Measurements from ENCODE around the gene BAK1. TPM values are rescaled to one million over a fixed set of nuclear protein-coding genes. Genes with fewer than 3 reads are reported as not detected.
A peak's percentile ranks its signal among the peaks of the same experiment; 100 is the strongest.

Gene BAK1
- polyA plus RNA-seq, 1 donor from 2014 or later, result 15.4 TPM

DNA sequence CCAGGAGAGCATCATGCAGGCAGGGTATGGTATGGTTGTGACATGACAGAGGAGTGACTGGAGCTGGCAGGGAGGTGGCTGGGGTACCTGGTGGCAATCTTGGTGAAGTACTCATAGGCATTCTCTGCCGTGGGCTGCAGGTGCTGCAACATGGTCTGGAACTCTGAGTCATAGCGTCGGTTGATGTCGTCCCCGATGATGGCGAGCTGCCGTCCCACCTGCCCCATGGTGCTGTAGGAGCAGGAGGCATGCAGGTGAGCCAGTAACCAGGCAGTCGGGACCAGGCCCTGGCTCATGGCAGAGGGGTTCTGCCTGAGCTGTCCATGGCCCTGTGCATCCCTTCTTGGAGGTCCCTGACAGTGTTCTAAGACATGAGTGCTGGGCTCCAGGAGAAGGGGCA is 4.9 kb downstream of the BAK1 start:
- Histone ChIP-seq H4K20me1 (ENCODE audit: insufficient read depth) (no peaks in the 10 kb centered on the region), H3K4me3 (ENCODE audit: low read length) (no peak overlapping the region), H3F3A (ENCODE audit: insufficient read depth, low read length, poor library complexity, severe bottlenecking) (no peaks in the 10 kb centered on the region), H3K27me3 (ENCODE audit: insufficient read depth, low read depth, low read length) (no peaks in the 10 kb centered on the region), H3K9ac (ENCODE audit: low read length) (no peak overlapping the region), H3K9me2 (ENCODE audit: insufficient read depth, low read length) (no peaks in the 10 kb centered on the region), H2AFZ (ENCODE audit: low read depth, low read length) (no peak overlapping the region), H3K4me2 (ENCODE audit: low read length) (no peak overlapping the region), H3K27ac (ENCODE audit: low read length) (no peak overlapping the region), H3K36me3 (ENCODE audit: insufficient read depth, low read length) (no peaks in the 10 kb centered on the region), H3K79me2 (replicated peaks; ENCODE audit: insufficient read depth, low read length) (peaks cover 15% of the 10 kb centered on the region), H3K9me3 (ENCODE audit: low read length) (no peaks in the 10 kb centered on the region)
- TF ChIP-seq EZH2 (IDR thresholded peaks at IDR 0.05; ENCODE audit: borderline replicate concordance, insufficient read depth, low read length, poor library complexity, severe bottlenecking) (no peak), CTCF (IDR thresholded peaks at IDR 0.05; ENCODE audit: poor library complexity, severe bottlenecking) (no peak), EP300 (conservative IDR thresholded peaks at IDR 0.05; ENCODE audit: poor library complexity, severe bottlenecking) (no peak), SMC3 (conservative IDR thresholded peaks at IDR 0.05; ENCODE audit: poor library complexity) (no peak), RAD21 (conservative IDR thresholded peaks at IDR 0.05) (no peak), TAF1 (IDR thresholded peaks at IDR 0.05; ENCODE audit: low read depth) (no peak), POLR2AphosphoS5 (IDR thresholded peaks at IDR 0.05) (no peak), MXI1 (conservative IDR thresholded peaks at IDR 0.05; ENCODE audit: poor library complexity, severe bottlenecking) (no peak)
- TF ChIP-seq, protein P1, sequence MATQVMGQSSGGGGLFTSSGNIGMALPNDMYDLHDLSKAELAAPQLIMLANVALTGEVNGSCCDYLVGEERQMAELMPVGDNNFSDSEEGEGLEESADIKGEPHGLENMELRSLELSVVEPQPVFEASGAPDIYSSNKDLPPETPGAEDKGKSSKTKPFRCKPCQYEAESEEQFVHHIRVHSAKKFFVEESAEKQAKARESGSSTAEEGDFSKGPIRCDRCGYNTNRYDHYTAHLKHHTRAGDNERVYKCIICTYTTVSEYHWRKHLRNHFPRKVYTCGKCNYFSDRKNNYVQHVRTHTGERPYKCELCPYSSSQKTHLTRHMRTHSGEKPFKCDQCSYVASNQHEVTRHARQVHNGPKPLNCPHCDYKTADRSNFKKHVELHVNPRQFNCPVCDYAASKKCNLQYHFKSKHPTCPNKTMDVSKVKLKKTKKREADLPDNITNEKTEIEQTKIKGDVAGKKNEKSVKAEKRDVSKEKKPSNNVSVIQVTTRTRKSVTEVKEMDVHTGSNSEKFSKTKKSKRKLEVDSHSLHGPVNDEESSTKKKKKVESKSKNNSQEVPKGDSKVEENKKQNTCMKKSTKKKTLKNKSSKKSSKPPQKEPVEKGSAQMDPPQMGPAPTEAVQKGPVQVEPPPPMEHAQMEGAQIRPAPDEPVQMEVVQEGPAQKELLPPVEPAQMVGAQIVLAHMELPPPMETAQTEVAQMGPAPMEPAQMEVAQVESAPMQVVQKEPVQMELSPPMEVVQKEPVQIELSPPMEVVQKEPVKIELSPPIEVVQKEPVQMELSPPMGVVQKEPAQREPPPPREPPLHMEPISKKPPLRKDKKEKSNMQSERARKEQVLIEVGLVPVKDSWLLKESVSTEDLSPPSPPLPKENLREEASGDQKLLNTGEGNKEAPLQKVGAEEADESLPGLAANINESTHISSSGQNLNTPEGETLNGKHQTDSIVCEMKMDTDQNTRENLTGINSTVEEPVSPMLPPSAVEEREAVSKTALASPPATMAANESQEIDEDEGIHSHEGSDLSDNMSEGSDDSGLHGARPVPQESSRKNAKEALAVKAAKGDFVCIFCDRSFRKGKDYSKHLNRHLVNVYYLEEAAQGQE (IDR thresholded peaks at IDR 0.05; ENCODE audit: borderline replicate concordance), result no peak

DNA sequence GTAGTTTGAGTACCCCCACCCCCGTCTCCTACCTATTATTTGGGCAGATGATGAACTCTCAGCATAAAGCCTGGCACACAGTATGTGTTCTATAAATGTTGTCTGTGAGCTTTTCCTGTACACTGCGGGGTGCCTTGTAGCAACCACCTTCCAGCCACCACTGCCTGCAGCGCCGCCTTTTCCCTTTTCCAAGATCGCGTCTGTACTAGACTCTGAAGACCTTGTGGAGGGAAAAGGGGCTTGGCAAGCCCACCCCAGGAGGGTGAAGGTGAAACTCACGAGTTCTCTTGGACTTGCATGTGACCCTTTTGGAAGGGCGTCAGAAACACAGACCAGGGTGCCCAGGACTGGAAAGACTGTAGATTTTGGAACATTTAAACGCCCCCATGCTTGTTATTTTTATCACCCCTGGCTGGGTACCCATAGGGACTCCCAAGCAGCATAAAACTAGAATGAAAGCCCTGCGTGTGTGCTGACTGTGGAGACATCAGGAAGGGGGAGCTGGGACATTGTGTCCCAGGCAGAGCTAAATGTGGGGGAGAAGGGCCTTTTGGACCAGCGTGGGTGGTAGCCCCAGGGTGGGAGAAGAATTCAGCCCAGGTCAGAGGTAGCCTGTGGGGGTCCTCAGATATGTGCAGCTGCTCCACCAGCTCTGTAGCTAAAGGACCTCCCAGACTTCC is 8.3 kb downstream of the BAK1 start:
- H3F3A ChIP-seq (ENCODE audit: insufficient read depth, low read length, poor library complexity, severe bottlenecking), result no peaks in the 10 kb centered on the region
- H3K36me3 ChIP-seq (ENCODE audit: insufficient read depth, low read length), result no peaks in the 10 kb centered on the region
- no peaks in the 10 kb centered on the region for H3K9me2 ChIP-seq (ENCODE audit: insufficient read depth, low read length)
- peak overlapping the region; percentile 69 for H3K4me3 ChIP-seq (ENCODE audit: low read length)
- TF ChIP-seq, protein P1 (IDR thresholded peaks at IDR 0.05; ENCODE audit: borderline replicate concordance), result peak; percentile 11
- no peak for TF ChIP-seq EP300 (conservative IDR thresholded peaks at IDR 0.05; ENCODE audit: poor library complexity, severe bottlenecking)
- H2AFZ ChIP-seq (ENCODE audit: low read depth, low read length), result peak overlapping the region; percentile 81
- H3K27me3 ChIP-seq (ENCODE audit: insufficient read depth, low read depth, low read length), result no peaks in the 10 kb centered on the region
- H3K79me2 ChIP-seq (replicated peaks; ENCODE audit: insufficient read depth, low read length), result no peaks in the 10 kb centered on the region
- no peaks in the 10 kb centered on the region for H4K20me1 ChIP-seq (ENCODE audit: insufficient read depth)
- H3K9me3 ChIP-seq (ENCODE audit: low read length), result no peaks in the 10 kb centered on the region
- H3K9ac ChIP-seq (ENCODE audit: low read length), result peak overlapping the region; percentile 66
- peak overlapping the region; percentile 61 for H3K27ac ChIP-seq (ENCODE audit: low read length)
- peak overlapping the region; percentile 24 for H3K4me2 ChIP-seq (ENCODE audit: low read length)

Data from neural cell (in vitro differentiated cells).